ENCODE measurements around the gene HS3ST4. TPM values are rescaled to one million over a fixed set of nuclear protein-coding genes. Genes with fewer than 3 reads are reported as not detected.
A peak's percentile ranks its signal among the peaks of the same experiment; 100 is the strongest.

Gene HS3ST4
- not detected for total RNA-seq

- DNase-seq (ENCODE audit: low spot score) (no peak), ATAC-seq (peak; percentile 24)
Measured at GRCh38 chr16:25691519-25692091, at the start of gene HS3ST4. Gene HS3ST4, plus strand, starts transcription at chr16:25691959.

DNA sequence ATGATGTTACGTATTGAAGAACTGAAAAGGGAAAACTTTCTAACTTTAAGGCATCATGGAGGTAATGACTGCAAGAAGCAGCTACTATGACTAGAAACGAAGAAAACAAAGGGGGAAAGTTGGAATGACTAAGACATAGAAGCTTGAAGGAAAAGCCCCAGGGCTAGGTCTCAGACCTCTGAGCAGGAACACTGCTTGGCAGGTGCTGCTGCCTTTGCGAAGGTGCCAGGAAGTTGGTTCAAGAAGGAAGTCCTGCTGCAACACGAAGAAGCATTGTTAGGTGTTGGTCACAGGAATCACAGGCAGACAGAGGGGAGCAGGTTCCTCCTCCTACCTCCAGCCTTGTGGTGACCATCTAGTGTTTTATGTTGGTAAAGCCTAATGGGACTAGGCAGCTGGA lies 48.1 kb upstream of the HS3ST4 start:
- ATAC-seq (no peak), DNase-seq (ENCODE audit: low spot score) (no peak)

- ATAC-seq, result no peak
Measured at GRCh38 chr16:25656639-25657038, 35.1 kb upstream of the HS3ST4 start.

GRCh38 chr16:25676820-25677219 lies 14.9 kb upstream of the HS3ST4 start:
- DNase-seq (ENCODE audit: low spot score) (no peak), ATAC-seq (no peak)

More at GRCh38 chr16:25656639-25657038, 35.1 kb upstream of the HS3ST4 start:
- DNase-seq (ENCODE audit: low spot score), result no peak

DNA sequence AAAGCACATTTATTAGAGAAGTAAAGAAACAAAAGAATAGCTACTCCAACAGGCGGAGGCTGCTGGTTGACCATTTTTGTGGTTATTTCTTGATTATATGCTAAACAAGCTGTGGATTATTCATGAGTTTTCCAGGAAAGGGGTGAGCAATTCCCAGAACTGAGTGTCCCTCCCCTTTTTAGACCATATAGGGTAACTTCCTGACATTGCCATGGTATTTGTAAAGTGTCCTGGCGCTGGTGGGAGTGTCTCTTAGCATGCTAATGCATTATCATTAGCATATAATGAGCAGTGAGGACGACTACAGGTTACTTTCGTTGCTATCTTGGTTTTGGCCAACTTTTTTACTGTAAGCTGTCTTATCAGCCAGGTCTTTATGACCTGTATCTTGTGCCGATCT lies 12.2 kb upstream of the HS3ST4 start:
- no peak for DNase-seq (ENCODE audit: low spot score)
- ATAC-seq, result no peak

DNA sequence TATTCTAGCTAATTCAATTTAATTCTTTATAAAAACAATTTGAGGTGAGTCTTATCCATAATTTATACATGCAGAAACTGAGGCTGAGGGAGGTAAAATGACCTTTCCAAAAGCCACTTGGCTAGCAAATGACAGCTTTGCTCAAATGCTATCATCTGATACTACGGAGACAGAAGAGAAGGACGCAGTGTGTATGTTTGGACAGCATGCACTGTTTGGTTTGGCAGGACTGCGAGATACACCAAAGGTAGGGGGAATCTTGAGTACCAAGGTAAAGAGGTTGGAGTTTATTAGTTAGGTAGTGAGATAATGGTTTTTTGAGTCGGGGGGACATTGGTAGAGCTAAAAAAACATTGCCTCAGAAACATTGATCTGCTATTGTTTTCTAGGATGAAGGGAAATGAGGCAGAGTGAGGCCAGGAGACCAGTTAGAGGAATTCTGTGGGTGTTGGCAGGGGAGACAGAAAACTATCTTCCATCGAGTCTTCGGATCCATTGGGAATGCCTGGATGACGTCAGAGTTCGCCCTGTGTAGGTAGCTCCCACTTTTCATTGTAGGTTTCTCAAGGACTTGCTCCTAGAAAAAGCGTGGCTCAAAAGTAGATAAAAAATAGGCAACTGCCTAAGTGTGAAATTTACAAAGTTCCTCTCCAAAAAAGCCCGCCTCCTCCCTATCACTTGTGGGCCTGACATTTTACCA lies 2.5 kb upstream of the HS3ST4 start:
- ATAC-seq (no peak), DNase-seq (ENCODE audit: low spot score) (no peak)

GRCh38 chr16:25690552-25691143 lies 1.1 kb upstream of the HS3ST4 start:
- no peak for DNase-seq (ENCODE audit: low spot score)
- ATAC-seq, result no peak

DNA sequence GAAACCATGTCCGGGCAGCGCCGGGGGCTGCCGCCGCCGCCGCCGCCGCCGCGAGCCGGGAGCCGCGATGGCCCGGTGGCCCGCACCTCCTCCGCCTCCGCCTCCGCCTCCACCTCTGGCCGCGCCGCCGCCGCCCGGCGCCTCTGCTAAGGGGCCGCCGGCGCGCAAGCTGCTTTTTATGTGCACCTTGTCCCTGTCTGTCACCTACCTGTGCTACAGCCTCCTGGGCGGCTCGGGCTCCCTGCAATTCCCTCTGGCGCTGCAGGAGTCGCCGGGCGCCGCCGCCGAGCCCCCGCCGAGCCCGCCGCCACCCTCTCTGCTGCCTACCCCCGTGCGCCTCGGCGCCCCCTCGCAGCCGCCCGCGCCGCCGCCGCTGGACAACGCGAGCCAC lies 587 bp downstream of the HS3ST4 start:
- ATAC-seq (peak; percentile 19), DNase-seq (ENCODE audit: low spot score) (no peak)

- DNase-seq (ENCODE audit: low spot score), result no peak
- ATAC-seq, result no peak
Measured at GRCh38 chr16:25692742-25693508, 1.2 kb downstream of the HS3ST4 start.

DNA sequence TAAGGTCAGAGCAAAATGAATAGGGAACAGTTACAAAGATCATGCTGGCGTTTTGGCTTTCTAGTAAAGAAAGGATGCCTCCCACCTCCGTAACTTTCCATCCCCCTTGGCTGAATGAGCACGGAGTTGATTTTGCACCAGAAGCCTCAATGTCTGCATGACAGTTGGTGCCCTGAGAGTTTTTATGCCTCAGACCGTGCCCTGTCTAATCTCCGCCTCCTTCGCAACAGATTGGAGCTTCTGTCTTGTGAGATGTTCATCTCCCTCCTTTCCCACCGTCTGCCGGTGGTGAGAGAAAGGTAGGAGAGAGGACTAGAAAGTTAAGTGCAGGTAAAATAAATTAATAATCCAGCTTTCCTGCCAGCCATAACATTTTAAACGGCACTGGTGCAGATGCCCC lies 1.9 kb downstream of the HS3ST4 start:
- ATAC-seq (no peak), DNase-seq (ENCODE audit: low spot score) (no peak)

DNA sequence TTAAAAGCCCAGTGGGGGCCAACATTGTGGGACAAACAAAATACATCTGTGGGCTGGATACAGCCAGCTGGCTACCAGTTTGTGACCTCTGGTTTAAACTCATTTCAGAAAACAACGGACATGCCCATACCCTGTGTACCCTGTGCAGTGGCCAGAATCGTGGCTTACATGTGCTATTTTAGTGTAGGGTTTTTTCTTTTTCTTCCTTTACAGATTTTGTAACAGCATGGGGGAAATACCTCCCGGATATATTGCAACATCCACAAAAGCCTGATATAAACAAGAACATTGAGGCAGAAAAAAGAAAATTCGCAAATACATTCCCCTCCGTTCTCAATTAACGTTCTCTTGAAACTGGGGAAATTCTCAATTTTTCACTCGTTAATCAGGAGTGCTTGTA lies 7.3 kb downstream of the HS3ST4 start:
- ATAC-seq (no peak), DNase-seq (ENCODE audit: low spot score) (no peak)

DNA sequence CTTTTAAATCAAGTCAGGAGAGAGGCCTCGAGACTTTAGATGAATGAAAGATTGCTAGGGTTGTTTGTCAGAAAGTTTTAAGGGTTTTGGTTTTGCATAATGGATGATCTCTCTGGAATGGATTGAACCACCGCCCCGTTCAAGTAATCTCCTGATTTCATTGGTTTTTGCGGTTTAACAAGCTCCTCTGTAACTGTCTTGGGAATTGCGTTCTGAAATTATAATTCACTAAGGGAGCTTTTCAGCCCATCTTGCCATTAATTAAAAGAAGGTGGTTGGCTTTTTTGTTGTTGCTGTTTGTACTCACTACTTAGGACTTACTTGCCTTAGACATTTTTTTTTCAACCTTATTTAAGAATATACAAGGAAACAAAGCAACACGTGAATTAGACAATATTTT lies 8.8 kb downstream of the HS3ST4 start:
- DNase-seq (ENCODE audit: low spot score) (no peak), ATAC-seq (no peak)

DNA sequence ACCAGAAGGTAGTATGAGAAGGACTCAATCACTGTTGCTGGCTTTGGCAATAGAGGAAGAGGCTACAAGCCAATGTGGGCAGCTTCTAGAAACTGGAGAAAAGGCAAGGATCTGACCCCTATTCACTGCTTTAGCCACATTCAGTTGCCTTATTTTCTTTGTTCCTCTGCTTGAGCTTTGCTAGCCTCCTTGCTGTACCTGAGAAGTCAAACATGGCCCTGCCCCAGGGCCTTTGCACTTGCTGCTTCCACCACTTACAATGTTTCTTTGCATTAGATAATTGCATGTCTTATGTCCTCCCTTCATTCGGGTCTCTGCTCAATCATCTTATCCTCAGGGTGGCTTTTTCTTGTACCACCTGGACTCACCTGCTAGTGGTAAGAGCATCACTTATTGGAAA lies 15.8 kb downstream of the HS3ST4 start:
- ATAC-seq, result no peak
- DNase-seq (ENCODE audit: low spot score), result no peak

- DNase-seq (ENCODE audit: low spot score) (no peak), ATAC-seq (peak; percentile 81)
Measured at GRCh38 chr16:25707982-25708583, 16.3 kb downstream of the HS3ST4 start.

DNA sequence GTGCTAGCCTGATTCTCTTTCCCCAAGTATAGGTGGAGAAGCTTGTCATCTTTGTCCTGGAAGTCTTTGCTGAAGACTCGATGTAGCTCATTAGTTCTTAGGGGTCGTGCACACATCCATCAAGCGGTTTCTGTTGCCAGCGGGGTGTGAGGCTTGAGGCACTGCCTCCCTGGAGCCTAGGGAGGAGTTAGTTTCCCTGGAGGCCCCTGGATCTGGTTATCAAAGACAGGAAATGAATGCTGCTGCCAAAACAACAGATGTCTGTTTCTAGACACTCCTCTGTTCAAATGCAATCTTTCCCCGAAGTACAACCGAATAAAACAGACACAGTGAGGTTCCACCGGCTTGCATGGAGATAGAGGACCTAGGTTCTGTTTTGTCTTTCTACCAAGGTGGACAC lies 17.5 kb downstream of the HS3ST4 start:
- DNase-seq (ENCODE audit: low spot score) (no peak), ATAC-seq (no peak)

GRCh38 chr16:25713785-25714570 lies 22.2 kb downstream of the HS3ST4 start:
- ATAC-seq, result no peak
- no peak for DNase-seq (ENCODE audit: low spot score)

- ATAC-seq (no peak), DNase-seq (ENCODE audit: low spot score) (no peak)
Measured at GRCh38 chr16:25716186-25716585, 24.4 kb downstream of the HS3ST4 start.

DNA sequence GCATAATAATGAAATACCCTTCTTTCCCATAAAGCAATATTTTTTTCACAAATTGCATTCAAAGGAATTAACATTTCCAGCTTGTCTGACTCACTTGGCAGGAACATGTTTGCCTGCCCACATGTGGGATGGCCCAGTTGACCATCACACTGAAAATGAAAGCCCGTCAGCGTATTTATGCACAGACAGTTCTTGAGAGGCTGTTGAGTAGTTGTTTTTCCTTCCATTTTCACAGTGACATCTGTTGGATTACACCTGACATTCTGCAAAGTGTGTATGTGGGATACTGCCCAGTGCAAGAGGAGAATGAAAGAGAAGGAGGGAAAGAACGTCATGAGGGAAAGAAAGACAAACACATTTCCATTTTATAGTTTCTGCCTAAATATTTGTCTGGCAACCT lies 29.7 kb downstream of the HS3ST4 start:
- DNase-seq (ENCODE audit: low spot score), result no peak
- ATAC-seq, result no peak

DNA sequence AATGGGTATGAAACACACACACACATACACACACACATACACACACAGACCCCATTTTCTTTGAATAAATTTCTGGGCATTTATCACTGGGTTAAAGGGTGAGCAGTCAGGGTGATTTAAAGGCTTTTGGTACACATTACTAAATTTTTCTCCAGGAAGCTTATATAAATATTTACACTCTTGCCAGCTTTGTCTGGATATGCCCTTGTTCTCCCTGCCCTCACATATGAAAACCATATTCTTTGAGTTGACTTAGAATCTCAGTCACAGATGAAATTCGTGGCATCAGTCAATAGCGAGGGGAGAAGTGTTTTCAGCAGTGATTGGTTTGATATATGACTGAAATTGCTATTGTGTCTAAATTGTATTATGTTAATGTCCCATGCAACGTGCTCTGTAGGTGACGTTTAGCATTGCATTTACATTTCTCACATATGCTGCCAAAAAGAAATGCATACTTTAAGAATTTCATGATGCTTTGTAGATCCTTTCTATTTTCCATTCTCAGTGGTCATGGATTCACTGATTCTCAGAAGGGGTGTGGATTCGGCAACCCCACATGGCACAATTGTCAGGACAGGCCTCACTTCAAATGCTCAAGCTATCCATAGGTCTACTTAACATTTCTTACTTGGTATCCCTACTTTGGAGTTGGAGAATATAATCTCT lies 34.8 kb downstream of the HS3ST4 start:
- ATAC-seq (no peak), DNase-seq (ENCODE audit: low spot score) (no peak)
